Activated CD8-positive, alpha-beta memory T cell treated with anti-CD3 and anti-CD28 coated beads for 1 hour (primary cell): ENCODE results near the gene SMAD2.
"Not testable (repeated sequence)": the region's sequence is repeated elsewhere in the genome, so short reads cannot be mapped to it uniquely, and the experiment has no call there.

Experiments used
- DNase-seq, 2 donors: peaks; one replicate each; pipeline ENCODE4 v3.0.0-alpha.2; 2020; ENCODE audit warnings: low read depth in 1 of 2; ENCODE audit errors: extremely low read depth in 1 of 2

SMAD2 gene

GRCh38 chr18:47846431-47846830 lies 84.0 kb downstream of the SMAD2 start:
- no peak for DNase-seq

GRCh38 chr18:47844828-47845498 lies 85.5 kb downstream of the SMAD2 start:
- no peak for DNase-seq

GRCh38 chr18:47842836-47843235 lies 87.6 kb downstream of the SMAD2 start:
- no peak for DNase-seq

GRCh38 chr18:47838396-47838795 lies 92.1 kb downstream of the SMAD2 start:
- DNase-seq: no peak

GRCh38 chr18:47832348-47832747 lies 98.1 kb downstream of the SMAD2 start:
- DNase-seq: no peak

GRCh38 chr18:47831351-47831750 lies 99.1 kb downstream of the SMAD2 start:
- no peak for DNase-seq

- no peak for DNase-seq
These were observed 99.7 kb downstream of the SMAD2 start for GRCh38 chr18:47830772-47831171.

GRCh38 chr18:47829831-47830230 lies 100.6 kb downstream of the SMAD2 start:
- DNase-seq: no peak

- DNase-seq: not testable (repeated sequence)
These were observed 102.4 kb downstream of the SMAD2 start for GRCh38 chr18:47828031-47828430.

GRCh38 chr18:47826157-47827074 lies 104.0 kb downstream of the SMAD2 start:
- DNase-seq: no peak

GRCh38 chr18:47821314-47821713 lies 109.1 kb downstream of the SMAD2 start:
- DNase-seq: no peak

- no peak for DNase-seq
These were observed 112.7 kb downstream of the SMAD2 start for GRCh38 chr18:47817795-47818077.

GRCh38 chr18:47817017-47817794 lies 113.3 kb downstream of the SMAD2 start:
- no peak for DNase-seq

- no peak for DNase-seq
These were observed 114.8 kb downstream of the SMAD2 start for GRCh38 chr18:47815486-47816270.

GRCh38 chr18:47809420-47809819 lies 121.0 kb downstream of the SMAD2 start:
- DNase-seq: no peak

GRCh38 chr18:47802802-47803201 lies 127.7 kb downstream of the SMAD2 start:
- no peak for DNase-seq

- DNase-seq: no peak
These were observed 128.6 kb downstream of the SMAD2 start for GRCh38 chr18:47801817-47802216.

GRCh38 chr18:47800756-47801155 lies 129.7 kb downstream of the SMAD2 start:
- no peak for DNase-seq

GRCh38 chr18:47800248-47800647 lies 130.2 kb downstream of the SMAD2 start:
- no peak for DNase-seq

GRCh38 chr18:47799376-47799775 lies 131.1 kb downstream of the SMAD2 start:
- no peak for DNase-seq

GRCh38 chr18:47798366-47798765 lies 132.1 kb downstream of the SMAD2 start:
- DNase-seq: no peak
